Liver (tissue), 9 donors: ENCODE measurements around the gene SUB1. TPM values are rescaled to one million over a fixed set of nuclear protein-coding genes. Genes with fewer than 3 reads are reported as not detected.
"Not testable (repeated sequence)": the region's sequence is repeated elsewhere in the genome, so short reads cannot be mapped to it uniquely, and the experiment has no call there.

Source experiments
- DNase-seq: peaks from one replicate; pipeline ENCODE4 v3.0.0-alpha.2; 2017; ENCODE audit warnings: low spot score
- H3K27ac ChIP-seq, 2 donors: one replicate each; pipeline ENCODE4 v1.7.0; 2013; ENCODE audit warnings: inconsistent platforms in 2 of 2, low read length in 2 of 2, control low read depth in 1 of 2, low read depth in 1 of 2, mild to moderate bottlenecking in 1 of 2
- H3K27me3 ChIP-seq, 4 donors: one replicate each; pipeline versions ENCODE4 v1.6.1 to v1.7.0; 2013; ENCODE audit warnings: low read length in 3 of 4, inconsistent platforms in 1 of 4, mild to moderate bottlenecking in 1 of 4, moderate library complexity in 1 of 4; ENCODE audit not compliant: control insufficient read depth in 4 of 4, insufficient read depth in 4 of 4
- H3K36me3 ChIP-seq, 4 donors: one replicate each; pipeline versions ENCODE4 v1.6.1 to v1.7.0; 2013; ENCODE audit warnings: low read length in 3 of 4, mild to moderate bottlenecking in 3 of 4, low read depth in 1 of 4, moderate library complexity in 1 of 4; ENCODE audit not compliant: control insufficient read depth in 4 of 4, insufficient read depth in 3 of 4
- H3K4me1 ChIP-seq, 4 donors: one replicate each; pipeline versions ENCODE4 v1.6.1 to v1.7.0; 2013; ENCODE audit warnings: low read length in 3 of 4, mild to moderate bottlenecking in 3 of 4, moderate library complexity in 1 of 4; ENCODE audit not compliant: control insufficient read depth in 4 of 4, insufficient read depth in 4 of 4
- H3K4me3 ChIP-seq, 3 donors: one replicate each; pipeline versions ENCODE4 v1.6.1 to v1.7.0; 2013; ENCODE audit warnings: low read length in 3 of 3, control low read depth in 1 of 3, low read depth in 1 of 3, mild to moderate bottlenecking in 1 of 3
- H3K9ac ChIP-seq, 2 donors: one replicate each; pipeline ENCODE4 v1.7.0; 2013; ENCODE audit warnings: low read length in 2 of 2, mild to moderate bottlenecking in 2 of 2, moderate library complexity in 2 of 2, control low read depth in 1 of 2, low read depth in 1 of 2
- H3K9me3 ChIP-seq, 4 donors: one replicate each; pipeline versions ENCODE4 v1.6.1 to v1.7.0; 2013; ENCODE audit warnings: low read length in 3 of 4; ENCODE audit not compliant: control insufficient read depth in 4 of 4
- ATF3 ChIP-seq: IDR thresholded peaks from 2 replicates; pipeline ENCODE4 v1.6.1; 2016; ENCODE audit warnings: antibody characterized with exemption
- EGR1 ChIP-seq, 2 donors: IDR thresholded peaks; 2 replicates each; pipeline ENCODE4 v1.6.1; 2016 to 2018; ENCODE audit warnings: antibody characterized with exemption in 2 of 2, low read depth in 2 of 2
- FOXA1 ChIP-seq: IDR thresholded peaks from 2 replicates; pipeline ENCODE4 v1.6.1; 2016; ENCODE audit warnings: antibody characterized with exemption
- FOXA2 ChIP-seq: IDR thresholded peaks from 2 replicates; pipeline ENCODE4 v1.6.1; 2016; ENCODE audit warnings: antibody characterized with exemption
- GABPA ChIP-seq, 2 donors: IDR thresholded peaks in 1 of 2; conservative IDR thresholded peaks in 1 of 2; 2 replicates each; pipeline ENCODE4 v1.6.1; 2016; ENCODE audit warnings: antibody characterized with exemption in 2 of 2, mild to moderate bottlenecking in 1 of 2, moderate library complexity in 1 of 2
- HNF4A ChIP-seq, 2 donors: conservative IDR thresholded peaks; 2 replicates each; pipeline ENCODE4 v1.6.1; 2016; ENCODE audit warnings: antibody characterized with exemption in 2 of 2, mild to moderate bottlenecking in 2 of 2
- HNF4G ChIP-seq: IDR thresholded peaks from 2 replicates; pipeline ENCODE4 v1.6.1; 2016; ENCODE audit warnings: antibody characterized with exemption
- JUND ChIP-seq, 2 donors: IDR thresholded peaks; 2 replicates each; pipeline ENCODE4 v1.6.1; 2016; ENCODE audit warnings: antibody characterized with exemption in 2 of 2
- NR2F2 ChIP-seq: IDR thresholded peaks from 2 replicates; pipeline ENCODE4 v1.6.1; 2016; ENCODE audit warnings: antibody characterized with exemption
- RAD21 ChIP-seq, 2 donors: IDR thresholded peaks; 2 replicates each; pipeline ENCODE4 v1.6.1; 2016; ENCODE audit warnings: antibody characterized with exemption in 2 of 2, mild to moderate bottlenecking in 2 of 2
- RXRA ChIP-seq, 2 donors: IDR thresholded peaks; 2 replicates each; pipeline ENCODE4 v1.6.1; 2017 to 2018; ENCODE audit warnings: antibody characterized with exemption in 2 of 2, mild to moderate bottlenecking in 1 of 2
- SP1 ChIP-seq: IDR thresholded peaks from 2 replicates; pipeline ENCODE4 v1.6.1; 2018; ENCODE audit warnings: antibody characterized with exemption, mild to moderate bottlenecking
- TAF1 ChIP-seq: conservative IDR thresholded peaks from 2 replicates; pipeline ENCODE4 v1.6.1; 2016; ENCODE audit warnings: antibody characterized with exemption, mild to moderate bottlenecking
- YY1 ChIP-seq: IDR thresholded peaks from 2 replicates; pipeline ENCODE4 v1.6.1; 2016; ENCODE audit warnings: antibody characterized with exemption, mild to moderate bottlenecking
- ZBTB33 ChIP-seq: IDR thresholded peaks from 2 replicates; pipeline ENCODE4 v1.6.1; 2016; ENCODE audit warnings: antibody characterized with exemption
- WGBS: extraction: QIAGEN DNeasy Blood & Tissue Kit; methylation state at CpG from one replicate; pipeline ENCODE4 v1.1.7; 2013; 5-methylcytosine and 5-hydroxymethylcytosine counted together
- polyA plus RNA-seq, 2 donors: library from polyadenylated mRNA; stranded (reverse) in 1 of 2; unstranded in 1 of 2; fragments of 200-250 nt in 1 of 2; fragments of >200 nt in 1 of 2; fragmentation: Nextera tagmentation in 1 of 2; extraction: Ambion mirVana in 1 of 2; gene quantifications; one replicate each; pipeline versions ENCODE4 v1.2.1 to v1.2.3, GENCODE V29; 2013 to 2015
- total RNA-seq, 2 donors: library from RNA; depleted of rRNA; stranded (reverse); fragments of >200 nt; gene quantifications; one replicate each; pipeline ENCODE4 v1.2.3, GENCODE V29; 2014
- TF ChIP-seq, protein P1 (sequence below): IDR thresholded peaks from 2 replicates; pipeline ENCODE4 v1.6.1; 2016; ENCODE audit warnings: antibody characterized with exemption
- TF ChIP-seq, protein P2 (sequence below): IDR thresholded peaks from 2 replicates; pipeline ENCODE4 v1.6.1; 2016; ENCODE audit warnings: antibody characterized with exemption, mild to moderate bottlenecking
- TF ChIP-seq, protein P3 (sequence below): fragments of 150-350 bp; IDR thresholded peaks from 2 replicates; pipeline ENCODE4 v1.5.1; 2017; ENCODE audit warnings: improper control_type of control experiment, low read depth, low read length; ENCODE audit not compliant: missing input control
- donor health status: healthy.
- donor health status: healthy.
- donor health status: healthy.
- donor health status: healthy.
- donor health status: healthy.

The SUB1 gene
- total and polyA plus RNA-seq, 4 donors: 51.8 to 238 (median 60.3) TPM

DNA sequence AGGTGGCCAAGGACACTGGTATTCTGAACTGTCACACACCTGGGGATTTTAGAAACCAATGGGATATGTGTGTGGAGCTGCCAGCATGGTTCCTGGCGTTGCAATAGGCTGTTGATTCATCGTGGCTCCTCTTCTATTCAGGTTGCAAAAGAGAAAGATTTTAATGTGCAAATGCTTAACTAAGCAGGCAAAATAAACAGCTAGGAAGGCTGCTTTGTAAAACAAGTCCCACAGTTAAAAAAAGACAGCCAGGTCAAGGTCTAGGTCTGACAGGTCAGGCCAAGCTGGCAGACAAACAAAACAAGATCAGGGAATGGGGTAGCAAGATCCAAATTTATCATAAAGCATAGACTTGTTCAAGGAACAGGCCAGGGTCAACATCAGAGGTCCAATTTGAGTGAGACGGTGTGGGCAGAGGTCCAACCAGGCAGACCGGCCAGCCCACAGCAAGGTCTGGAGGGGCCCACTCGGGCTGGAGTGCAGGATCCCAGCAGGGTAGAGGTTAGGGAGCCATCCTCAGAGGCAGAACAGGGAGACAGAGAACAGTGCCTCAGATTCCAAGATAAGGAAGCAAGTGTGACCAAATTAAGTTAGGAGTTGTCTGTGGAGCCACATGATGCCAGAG lies 45.6 kb downstream of the SUB1 start:
- 30% methylated on average over 5 of the region's 5 CpGs for WGBS
- peak overlapping the region; percentile 75 to 82 for H3K27ac ChIP-seq
- peak; percentile 82 for TF ChIP-seq FOXA1
- TF ChIP-seq HNF4G: peak; percentile 66
- peak; percentile 33 to 54 for TF ChIP-seq RAD21 (IDR thresholded peaks at IDR 0.05)
- TF ChIP-seq, protein P1, sequence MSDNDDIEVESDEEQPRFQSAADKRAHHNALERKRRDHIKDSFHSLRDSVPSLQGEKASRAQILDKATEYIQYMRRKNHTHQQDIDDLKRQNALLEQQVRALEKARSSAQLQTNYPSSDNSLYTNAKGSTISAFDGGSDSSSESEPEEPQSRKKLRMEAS: peak; percentile 78
- peak; percentile 80 for TF ChIP-seq ZBTB33
- peak in 1 of 2 donors; percentile 32 for TF ChIP-seq GABPA (IDR thresholded peaks at IDR 0.05 in 1 of 2, conservative IDR thresholded peaks at IDR 0.05 in 1 of 2)
- peak; percentile 69 for TF ChIP-seq ATF3
- peak; percentile 98 for TF ChIP-seq NR2F2
- peak; percentile 93 for TF ChIP-seq SP1
- TF ChIP-seq, protein P2, sequence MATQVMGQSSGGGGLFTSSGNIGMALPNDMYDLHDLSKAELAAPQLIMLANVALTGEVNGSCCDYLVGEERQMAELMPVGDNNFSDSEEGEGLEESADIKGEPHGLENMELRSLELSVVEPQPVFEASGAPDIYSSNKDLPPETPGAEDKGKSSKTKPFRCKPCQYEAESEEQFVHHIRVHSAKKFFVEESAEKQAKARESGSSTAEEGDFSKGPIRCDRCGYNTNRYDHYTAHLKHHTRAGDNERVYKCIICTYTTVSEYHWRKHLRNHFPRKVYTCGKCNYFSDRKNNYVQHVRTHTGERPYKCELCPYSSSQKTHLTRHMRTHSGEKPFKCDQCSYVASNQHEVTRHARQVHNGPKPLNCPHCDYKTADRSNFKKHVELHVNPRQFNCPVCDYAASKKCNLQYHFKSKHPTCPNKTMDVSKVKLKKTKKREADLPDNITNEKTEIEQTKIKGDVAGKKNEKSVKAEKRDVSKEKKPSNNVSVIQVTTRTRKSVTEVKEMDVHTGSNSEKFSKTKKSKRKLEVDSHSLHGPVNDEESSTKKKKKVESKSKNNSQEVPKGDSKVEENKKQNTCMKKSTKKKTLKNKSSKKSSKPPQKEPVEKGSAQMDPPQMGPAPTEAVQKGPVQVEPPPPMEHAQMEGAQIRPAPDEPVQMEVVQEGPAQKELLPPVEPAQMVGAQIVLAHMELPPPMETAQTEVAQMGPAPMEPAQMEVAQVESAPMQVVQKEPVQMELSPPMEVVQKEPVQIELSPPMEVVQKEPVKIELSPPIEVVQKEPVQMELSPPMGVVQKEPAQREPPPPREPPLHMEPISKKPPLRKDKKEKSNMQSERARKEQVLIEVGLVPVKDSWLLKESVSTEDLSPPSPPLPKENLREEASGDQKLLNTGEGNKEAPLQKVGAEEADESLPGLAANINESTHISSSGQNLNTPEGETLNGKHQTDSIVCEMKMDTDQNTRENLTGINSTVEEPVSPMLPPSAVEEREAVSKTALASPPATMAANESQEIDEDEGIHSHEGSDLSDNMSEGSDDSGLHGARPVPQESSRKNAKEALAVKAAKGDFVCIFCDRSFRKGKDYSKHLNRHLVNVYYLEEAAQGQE: peak; percentile 38
- TF ChIP-seq YY1: peak; percentile 81
- peak; percentile 89 for TF ChIP-seq FOXA2
- TF ChIP-seq, protein P3, sequence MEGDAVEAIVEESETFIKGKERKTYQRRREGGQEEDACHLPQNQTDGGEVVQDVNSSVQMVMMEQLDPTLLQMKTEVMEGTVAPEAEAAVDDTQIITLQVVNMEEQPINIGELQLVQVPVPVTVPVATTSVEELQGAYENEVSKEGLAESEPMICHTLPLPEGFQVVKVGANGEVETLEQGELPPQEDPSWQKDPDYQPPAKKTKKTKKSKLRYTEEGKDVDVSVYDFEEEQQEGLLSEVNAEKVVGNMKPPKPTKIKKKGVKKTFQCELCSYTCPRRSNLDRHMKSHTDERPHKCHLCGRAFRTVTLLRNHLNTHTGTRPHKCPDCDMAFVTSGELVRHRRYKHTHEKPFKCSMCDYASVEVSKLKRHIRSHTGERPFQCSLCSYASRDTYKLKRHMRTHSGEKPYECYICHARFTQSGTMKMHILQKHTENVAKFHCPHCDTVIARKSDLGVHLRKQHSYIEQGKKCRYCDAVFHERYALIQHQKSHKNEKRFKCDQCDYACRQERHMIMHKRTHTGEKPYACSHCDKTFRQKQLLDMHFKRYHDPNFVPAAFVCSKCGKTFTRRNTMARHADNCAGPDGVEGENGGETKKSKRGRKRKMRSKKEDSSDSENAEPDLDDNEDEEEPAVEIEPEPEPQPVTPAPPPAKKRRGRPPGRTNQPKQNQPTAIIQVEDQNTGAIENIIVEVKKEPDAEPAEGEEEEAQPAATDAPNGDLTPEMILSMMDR: no peak
- TF ChIP-seq JUND (IDR thresholded peaks at IDR 0.05): peak; percentile 69 to 83
- peak; percentile 91 to 92 for TF ChIP-seq HNF4A (conservative IDR thresholded peaks at IDR 0.05)
- TF ChIP-seq RXRA (IDR thresholded peaks at IDR 0.05): peak; percentile 87 to 93
- peak in 1 of 2 donors; percentile 57 for TF ChIP-seq EGR1 (IDR thresholded peaks at IDR 0.05; ENCODE audit: low read depth in 2 of 2)
- TF ChIP-seq TAF1: no peak
- H3K27me3 ChIP-seq: no peaks in the 10 kb centered on the region
- H3K4me1 ChIP-seq: peaks cover 14 to 61% (median 46%) of the 10 kb centered on the region in 4 donors
- H3K36me3 ChIP-seq: no peaks in the 10 kb centered on the region
- peak; percentile 39 for DNase-seq
- no peak overlapping the region for H3K9ac ChIP-seq
- H3K9me3 ChIP-seq: no peaks in the 10 kb centered on the region
- H3K4me3 ChIP-seq: no peak overlapping the region

DNA sequence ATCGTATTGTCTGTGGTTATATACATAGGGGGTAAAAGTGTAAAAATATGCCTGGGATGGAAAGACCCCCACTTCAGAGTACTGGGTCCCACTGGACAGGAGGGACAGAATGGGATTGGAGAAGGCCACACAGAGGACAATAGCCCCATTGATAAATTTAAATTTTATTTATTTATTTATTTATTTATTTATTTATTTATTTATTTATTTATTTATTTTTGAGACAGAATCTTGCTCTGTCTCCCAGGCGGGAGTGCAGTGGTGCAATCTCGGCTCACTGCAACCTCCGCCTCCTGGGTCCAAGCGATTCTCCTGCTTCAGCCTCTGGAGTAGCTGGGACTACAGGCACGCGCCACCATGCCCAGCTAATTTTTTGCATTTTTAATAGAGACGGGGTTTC lies 47.7 kb downstream of the SUB1 start:
- not testable (repeated sequence) for DNase-seq, H3K36me3 ChIP-seq, H3K4me3 ChIP-seq, H3K9ac ChIP-seq, H3K27ac ChIP-seq, H3K9me3 ChIP-seq, H3K27me3 ChIP-seq
- H3K4me1 ChIP-seq: peaks cover 10 to 52% (median 43%) of the 10 kb centered on the region in 4 donors
- WGBS: 97% methylated on average over 8 of the region's 8 CpGs
